Right forelimb (tissue), 1 donor: Measurements from ENCODE around the gene TARS2.

Experiments
- DNase-seq: peaks from one replicate; pipeline ENCODE4 v3.0.0-alpha.2; 2018

Gene TARS2

GRCh38 chr1:150511551-150511950 lies 24.3 kb downstream of the TARS2 start:
- peak; percentile 39 for DNase-seq

- DNase-seq, result peak; percentile 35
Measured at GRCh38 chr1:150511985-150512660, 24.9 kb downstream of the TARS2 start.

- peak; percentile 46 for DNase-seq
Measured at GRCh38 chr1:150512846-150513245, 25.6 kb downstream of the TARS2 start.

DNA sequence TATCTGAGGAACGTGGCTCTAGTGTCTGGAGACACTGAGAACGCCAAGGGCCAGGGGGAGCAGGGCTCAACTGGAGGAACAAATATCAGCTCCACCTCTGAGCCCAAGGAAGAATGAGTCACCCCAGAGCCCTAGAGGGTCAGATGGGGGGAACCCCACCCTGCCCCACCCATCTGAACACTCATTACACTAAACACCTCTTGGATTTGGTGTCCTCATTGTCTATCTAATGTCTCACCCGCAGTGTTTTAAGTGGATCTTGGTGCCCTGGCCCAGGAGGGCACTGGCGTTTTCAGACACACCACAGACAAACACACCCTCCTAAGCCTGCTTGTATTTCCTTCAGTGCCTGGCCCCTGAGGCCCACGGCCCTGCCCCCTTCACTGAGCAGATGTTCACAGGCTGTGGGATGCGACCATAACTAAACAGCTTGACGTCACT lies 26.2 kb downstream of the TARS2 start:
- peak; percentile 46 for DNase-seq

DNA sequence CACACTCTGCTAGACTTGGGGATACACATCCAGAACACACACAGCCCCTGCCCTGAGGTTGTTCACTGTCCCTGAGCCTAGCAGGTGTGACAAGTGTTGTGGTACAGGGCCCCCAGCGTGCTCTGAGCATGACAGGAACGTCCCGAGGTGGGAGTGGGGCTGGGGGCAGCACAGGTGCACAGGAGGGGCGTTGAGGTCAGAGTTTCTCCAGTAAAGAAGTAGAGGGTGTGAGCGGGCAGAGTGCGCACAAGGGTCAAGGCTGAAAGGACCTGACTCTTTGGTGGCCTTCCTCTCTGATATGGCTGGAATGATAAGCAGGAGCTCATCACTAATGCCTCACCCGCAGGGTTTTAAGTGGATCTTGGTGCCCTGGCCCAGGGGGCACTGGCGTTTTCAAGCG lies 27.0 kb downstream of the TARS2 start:
- DNase-seq, result no peak

- no peak for DNase-seq
Measured at GRCh38 chr1:150514913-150515327, 27.7 kb downstream of the TARS2 start.

- peak; percentile 96 for DNase-seq
Measured at GRCh38 chr1:150515328-150516049, 28.3 kb downstream of the TARS2 start, which contains the start of gene FALEC. FALEC (plus strand) TSS chr1:150515752.

DNA sequence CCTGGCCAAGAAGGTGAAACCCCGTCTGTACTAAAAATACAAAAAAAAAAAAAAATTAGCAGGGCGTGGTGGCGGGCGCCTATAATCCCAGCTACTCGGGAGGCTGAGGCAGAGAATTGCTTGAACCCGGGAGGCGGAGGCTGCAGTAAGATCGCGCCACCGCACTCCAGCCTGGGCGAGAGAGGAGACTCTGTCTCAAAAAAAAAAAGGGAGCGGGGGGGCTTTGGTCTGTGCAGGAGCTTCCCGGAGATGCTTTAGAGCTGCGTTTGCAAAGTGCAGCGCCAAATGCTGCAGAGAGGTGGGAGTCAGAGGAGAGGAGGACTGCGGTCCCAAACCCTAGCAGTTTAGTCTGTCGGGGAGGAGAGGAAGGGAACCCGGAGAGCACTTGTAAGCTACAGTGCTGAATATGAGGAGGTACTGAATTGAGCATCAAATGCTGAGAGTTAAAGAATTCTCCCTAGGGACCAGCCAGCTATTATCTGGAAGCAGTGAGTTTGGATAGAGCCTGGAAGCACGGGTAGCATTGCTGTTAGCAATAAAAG lies 28.9 kb downstream of the TARS2 start:
- no peak for DNase-seq

- no peak for DNase-seq
Measured at GRCh38 chr1:150516616-150517015, 29.4 kb downstream of the TARS2 start.

DNA sequence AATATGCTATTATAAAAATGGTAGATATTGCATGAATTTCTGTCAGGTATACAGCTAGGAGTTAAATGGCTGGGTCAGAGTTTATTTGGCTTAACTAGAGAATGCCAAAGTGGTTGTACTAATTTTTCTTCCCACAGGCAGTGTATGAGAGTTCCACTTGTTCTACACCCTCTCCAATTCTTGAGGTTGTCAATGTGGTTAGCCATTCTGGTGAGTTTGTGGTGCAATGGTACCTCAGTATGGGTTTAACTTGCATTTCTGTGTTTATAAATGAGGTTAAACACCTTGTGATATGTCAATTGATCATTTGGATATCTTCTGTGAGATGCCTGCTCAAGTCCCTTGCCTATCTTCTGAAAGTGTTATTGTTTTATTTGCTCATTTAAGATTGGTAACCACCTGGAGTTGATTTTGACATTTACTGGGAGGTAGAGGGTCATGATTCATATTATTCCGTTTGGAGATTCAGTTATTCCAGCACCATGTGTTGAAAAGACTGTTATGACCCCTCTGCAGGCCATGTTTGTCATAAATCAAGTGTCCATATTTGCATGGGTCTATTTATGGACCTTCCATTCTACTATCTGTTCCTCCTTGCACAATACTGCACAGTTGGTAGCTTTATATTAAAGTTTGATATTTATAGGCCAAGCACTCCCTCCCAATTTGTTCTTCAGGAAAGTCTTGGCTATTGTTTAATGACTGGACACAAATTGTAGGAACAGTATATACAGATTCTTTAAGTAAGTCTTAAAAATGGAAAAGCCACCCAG lies 34.2 kb downstream of the TARS2 start:
- DNase-seq, result no peak

DNA sequence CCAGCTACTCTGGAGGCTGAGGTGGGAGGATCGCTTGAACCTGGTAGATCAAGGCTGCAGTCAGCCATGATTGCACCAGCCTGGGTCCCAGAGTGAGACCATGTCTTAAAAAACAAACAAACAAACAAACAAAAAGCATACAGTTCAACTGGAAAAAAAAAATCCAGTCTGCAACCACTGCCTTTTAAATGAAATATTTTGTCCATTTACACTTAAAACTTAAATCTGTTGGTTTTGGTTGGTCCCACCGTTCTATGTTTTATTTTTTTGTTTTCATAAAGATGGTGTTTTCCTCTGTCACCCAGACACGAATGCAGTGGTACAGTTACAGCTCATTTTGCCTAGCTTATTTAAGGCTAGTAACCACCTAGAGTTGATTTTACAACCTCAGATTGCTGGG lies 38.1 kb downstream of the TARS2 start:
- DNase-seq, result no peak

DNA sequence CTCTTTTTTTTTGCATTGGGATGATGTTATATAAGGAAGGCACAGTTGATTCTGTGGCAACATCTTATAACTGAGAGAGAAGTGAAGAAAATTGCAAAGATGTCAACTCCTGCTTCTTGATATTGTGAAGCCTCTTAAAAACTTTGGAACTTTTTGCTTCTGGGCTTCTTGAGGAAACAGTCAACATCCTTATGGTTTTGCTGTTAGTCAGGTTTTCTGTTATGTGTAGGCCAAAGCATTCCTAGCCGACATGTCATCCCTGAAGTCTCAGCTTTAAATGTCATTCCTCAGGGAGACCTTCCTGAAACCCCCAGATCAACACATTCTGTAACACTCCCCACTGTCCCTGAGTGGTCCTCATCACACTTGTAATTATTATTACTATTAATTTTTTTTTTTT lies 41.0 kb downstream of the TARS2 start:
- DNase-seq, result no peak

DNA sequence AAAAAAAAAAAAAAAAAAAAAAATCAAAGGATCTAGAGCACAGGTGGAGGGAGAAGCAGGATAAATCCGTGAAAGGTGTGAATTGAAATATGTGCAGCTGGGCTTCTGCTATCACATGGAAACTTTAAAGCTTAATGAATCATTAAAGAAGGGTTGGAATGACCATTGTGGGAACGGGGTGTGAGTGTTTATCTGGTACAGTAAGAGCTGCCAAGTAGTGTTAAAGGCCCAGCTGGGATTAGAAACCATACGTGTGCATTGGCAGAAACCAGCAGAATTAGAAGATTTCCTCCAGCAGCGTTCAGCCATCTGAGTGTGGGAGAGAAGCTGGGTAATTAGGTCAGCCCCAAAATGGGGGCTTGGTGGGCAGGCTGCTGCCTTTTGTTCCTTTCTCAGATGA lies 41.8 kb downstream of the TARS2 start:
- no peak for DNase-seq

GRCh38 chr1:150530491-150531159 lies 43.4 kb downstream of the TARS2 start:
- DNase-seq, result no peak

- DNase-seq, result no peak
Measured at GRCh38 chr1:150532860-150533259, 45.6 kb downstream of the TARS2 start.

DNA sequence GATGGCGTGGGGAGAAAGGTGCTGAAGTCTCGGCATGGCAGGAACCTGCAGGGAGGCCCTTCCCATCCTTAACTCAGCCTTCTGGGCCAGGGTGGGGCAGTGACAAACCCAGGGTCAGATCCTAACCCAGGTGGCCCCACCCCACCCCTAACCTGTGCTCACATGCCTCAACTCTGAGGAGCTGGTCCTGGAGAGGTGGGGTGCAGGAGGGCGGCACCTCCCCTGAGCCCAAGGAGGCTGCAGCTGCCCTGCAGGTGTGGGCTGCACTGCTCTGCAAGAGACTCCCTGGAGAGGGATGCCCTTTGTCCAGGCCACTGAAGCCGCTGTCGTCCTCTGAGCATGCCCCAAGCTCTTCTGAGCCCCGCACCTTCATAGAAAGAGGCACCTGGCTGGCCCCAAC lies 46.8 kb downstream of the TARS2 start:
- DNase-seq, result no peak

DNA sequence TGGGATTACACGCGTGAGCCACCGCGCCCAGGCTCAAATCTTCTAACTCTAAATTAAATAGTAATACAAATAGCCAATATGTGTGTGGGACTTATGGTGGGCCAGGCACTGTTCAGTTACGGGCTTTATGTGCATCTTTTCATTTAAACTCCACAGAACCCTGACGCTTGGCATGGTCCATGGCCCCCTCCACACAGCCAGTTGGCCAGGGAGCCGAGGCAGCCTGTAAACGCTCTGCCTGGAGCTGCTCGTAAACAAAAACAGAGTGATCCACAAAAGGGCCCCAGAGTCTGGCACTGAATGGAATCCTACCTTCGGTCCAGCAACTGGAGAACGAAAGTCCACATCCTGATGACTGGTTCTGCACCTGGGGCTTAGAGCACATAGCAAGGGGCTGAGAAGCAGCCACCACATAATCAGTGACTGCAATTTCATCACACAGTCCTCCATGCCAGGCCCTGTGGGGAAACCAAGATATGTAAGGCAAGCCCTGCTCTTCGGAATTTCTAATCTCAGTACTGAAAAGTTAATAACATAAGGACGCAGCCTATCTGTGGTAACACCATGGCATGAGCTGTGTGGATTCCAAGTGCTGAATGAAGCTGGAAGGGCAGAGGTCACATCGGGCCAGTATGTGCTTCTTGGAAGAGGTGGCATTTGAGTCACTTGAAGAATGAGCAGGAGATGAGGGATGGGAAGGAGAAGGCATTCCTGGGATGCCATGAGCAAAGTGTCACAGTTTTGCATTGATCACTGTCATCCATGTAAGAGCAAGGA lies 48.5 kb downstream of the TARS2 start:
- DNase-seq, result no peak

GRCh38 chr1:150536836-150537731 lies 49.9 kb downstream of the TARS2 start:
- no peak for DNase-seq

DNA sequence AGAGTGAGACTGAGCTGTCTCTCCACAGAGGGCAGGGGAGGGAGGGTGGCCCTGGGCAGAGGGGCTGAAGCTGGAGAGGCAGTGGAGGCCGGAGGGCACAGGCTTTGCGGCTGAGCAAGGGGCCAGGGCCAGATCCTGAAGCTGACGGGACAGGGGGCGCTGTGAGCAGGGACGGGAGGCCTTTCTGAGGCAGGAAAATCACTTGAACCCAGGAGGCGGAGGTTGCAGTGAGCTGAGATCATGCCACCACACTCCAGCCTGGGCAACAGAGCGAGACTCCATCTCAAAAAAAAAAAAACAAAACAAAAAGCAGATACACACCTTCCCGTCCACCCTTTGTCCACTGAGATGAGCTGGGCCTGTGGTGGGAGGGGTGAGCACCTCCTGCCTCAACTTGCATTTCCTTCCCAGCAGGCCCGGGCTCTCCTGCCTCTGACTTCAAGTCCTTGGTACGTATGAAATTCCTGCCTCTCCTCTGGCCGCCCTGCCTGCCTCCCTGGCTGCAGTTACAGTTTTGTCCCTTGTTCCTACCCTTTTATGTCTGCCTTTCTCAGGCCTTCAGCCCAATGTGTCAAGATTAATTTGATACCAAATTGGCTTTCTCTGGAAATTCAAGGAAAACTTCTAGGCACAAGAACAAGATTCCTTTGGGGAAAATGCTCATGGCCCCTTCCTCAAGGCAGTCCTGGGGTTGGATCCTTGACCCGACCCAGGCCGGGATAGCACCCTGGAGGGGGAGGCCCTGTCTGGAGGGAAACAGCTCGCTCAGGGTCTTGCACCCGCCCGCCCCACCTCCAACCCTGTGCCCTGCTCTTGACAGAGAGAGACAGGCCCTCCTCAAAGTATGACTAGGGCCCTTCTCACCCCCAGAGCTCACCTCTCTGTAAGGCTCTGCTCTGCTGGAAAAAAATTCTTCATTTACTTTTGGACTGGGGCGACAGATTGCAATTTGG lies 50.8 kb downstream of the TARS2 start:
- no peak for DNase-seq
